Uterus (tissue), 4 donors: ENCODE measurements around the gene NAGPA. TPM values are rescaled to one million over a fixed set of nuclear protein-coding genes. Genes with fewer than 3 reads are reported as not detected.

Experiments used
- DNase-seq, 2 donors: peaks; one replicate each; pipeline ENCODE4 v3.0.0-alpha.2; 2019 to 2020
- H3K27ac ChIP-seq, 2 donors: fragments of 200-600 bp; sonication (generic); 1 replicate in 1 of 2; 2 replicates in 1 of 2; pipeline ENCODE4 v1.5.1; 2016 to 2018
- H3K27me3 ChIP-seq, 2 donors: fragments of 200-600 bp; sonication (generic); one replicate each; pipeline ENCODE4 v1.5.1; 2018 to 2019; ENCODE audit warnings: control low read depth in 1 of 2
- H3K36me3 ChIP-seq, 2 donors: fragments of 200-600 bp; sonication (generic); one replicate each; pipeline ENCODE4 v1.5.1; 2019; ENCODE audit warnings: control low read depth in 1 of 2
- H3K4me1 ChIP-seq, 2 donors: fragments of 200-600 bp; sonication (generic); one replicate each; pipeline ENCODE4 v1.5.1; 2018 to 2019; ENCODE audit warnings: control low read depth in 1 of 2
- H3K4me3 ChIP-seq, 2 donors: fragments of 200-600 bp; sonication (generic); 1 replicate in 1 of 2; 2 replicates in 1 of 2; pipeline ENCODE4 v1.5.1; 2018 to 2019; ENCODE audit warnings: mild to moderate bottlenecking in 1 of 2
- H3K9me3 ChIP-seq, 2 donors: fragments of 200-600 bp; sonication (generic); one replicate each; pipeline ENCODE4 v1.5.1; 2019; ENCODE audit warnings: control low read depth in 1 of 2
- POLR2A ChIP-seq, 2 donors: fragments of 450-650 bp; IDR thresholded peaks; one replicate each; pipeline ENCODE4 v1.6.1; 2016; ENCODE audit warnings: antibody characterized with exemption in 2 of 2, mild to moderate bottlenecking in 1 of 2, moderate library complexity in 1 of 2
- intact Hi-C: fragments of 100-400 bp; cut with DNase I; formaldehyde crosslinking; loops from one replicate; pipeline ENCODE4 v1.15.1; 2023; ENCODE audit warnings: low total_unique reads
- total RNA-seq, 4 donors: library from RNA; depleted of rRNA in 3 of 4; stranded (reverse); fragments of >200 nt in 3 of 4; gene quantifications; one replicate each; pipeline versions ENCODE4 v1.1.0 to v1.2.4, GENCODE V29; 2014 to 2023
- TF ChIP-seq, protein P1 (sequence below), 4 experiments: fragments of 200-600 bp in 2 of 4; fragments of 450-650 bp in 2 of 4; sonication (generic) in 2 of 4; IDR thresholded peaks; one replicate each; pipeline ENCODE4 v1.5.1; 2016 to 2019; ENCODE audit warnings: antibody characterized with exemption in 4 of 4, mild to moderate bottlenecking in 2 of 4, moderate library complexity in 1 of 4
- donor health status: DM: yes; HTN: yes; CAD: no.

NAGPA gene
- total RNA-seq, 4 donors from 2014 or later, result 0.29 to 11.3 (median 8.2) TPM

DNA sequence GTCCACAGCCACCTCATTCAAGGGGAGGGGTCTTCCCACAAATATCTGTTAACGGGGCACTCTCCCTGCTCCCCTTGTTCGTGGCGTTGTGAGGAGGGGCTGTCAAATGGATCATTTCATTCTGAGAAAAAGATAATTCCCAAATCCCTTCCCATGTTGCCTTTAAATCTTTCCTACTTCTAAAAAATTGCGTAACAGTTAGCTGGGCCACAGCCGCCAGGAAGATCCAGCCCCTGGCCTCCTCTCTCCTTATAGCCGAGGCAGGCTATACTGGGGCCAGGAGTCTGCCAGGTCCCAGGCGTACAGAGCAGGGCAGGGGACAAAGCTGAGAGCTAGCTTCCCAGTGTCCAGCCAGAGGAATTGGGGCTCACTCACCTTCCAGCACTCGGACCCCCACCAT, 31.6 kb upstream of the NAGPA start:
- Histone ChIP-seq H3K36me3 (no peaks in the 10 kb centered on the region), H3K27me3 (no peaks in the 10 kb centered on the region), H3K4me3 (no peak overlapping the region), H3K27ac (no peak overlapping the region), H3K9me3 (no peaks in the 10 kb centered on the region), H3K4me1 (no peaks in the 10 kb centered on the region)
- intact Hi-C loops, result no loop called here
- DNase-seq, result no peak
- TF ChIP-seq, protein P1, sequence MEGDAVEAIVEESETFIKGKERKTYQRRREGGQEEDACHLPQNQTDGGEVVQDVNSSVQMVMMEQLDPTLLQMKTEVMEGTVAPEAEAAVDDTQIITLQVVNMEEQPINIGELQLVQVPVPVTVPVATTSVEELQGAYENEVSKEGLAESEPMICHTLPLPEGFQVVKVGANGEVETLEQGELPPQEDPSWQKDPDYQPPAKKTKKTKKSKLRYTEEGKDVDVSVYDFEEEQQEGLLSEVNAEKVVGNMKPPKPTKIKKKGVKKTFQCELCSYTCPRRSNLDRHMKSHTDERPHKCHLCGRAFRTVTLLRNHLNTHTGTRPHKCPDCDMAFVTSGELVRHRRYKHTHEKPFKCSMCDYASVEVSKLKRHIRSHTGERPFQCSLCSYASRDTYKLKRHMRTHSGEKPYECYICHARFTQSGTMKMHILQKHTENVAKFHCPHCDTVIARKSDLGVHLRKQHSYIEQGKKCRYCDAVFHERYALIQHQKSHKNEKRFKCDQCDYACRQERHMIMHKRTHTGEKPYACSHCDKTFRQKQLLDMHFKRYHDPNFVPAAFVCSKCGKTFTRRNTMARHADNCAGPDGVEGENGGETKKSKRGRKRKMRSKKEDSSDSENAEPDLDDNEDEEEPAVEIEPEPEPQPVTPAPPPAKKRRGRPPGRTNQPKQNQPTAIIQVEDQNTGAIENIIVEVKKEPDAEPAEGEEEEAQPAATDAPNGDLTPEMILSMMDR (IDR thresholded peaks at IDR 0.05), result no peak
- no peak for TF ChIP-seq POLR2A (IDR thresholded peaks at IDR 0.05)

DNA sequence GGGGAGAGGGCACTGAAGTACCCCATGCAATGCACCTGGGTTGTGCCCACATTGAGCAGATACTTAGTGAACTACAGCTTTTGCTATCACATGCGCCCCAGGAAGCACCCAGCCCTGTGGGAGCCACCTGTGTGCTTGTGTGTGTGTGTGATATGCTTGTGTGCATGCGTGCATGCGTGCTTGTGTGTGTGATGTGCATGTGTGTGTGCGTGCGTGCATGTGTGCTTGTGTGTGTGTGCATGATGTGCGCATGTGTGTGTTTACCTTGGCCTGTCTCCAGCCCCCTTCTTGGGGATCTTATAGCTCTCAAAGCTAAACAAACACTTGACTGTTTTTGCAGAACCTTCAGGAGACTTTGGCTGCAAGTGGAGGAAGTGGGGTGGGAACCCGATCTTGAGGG, 31.2 kb upstream of the NAGPA start:
- H3K9me3 ChIP-seq, result no peaks in the 10 kb centered on the region
- intact Hi-C loops, result no loop called here
- H3K4me1 ChIP-seq, result no peaks in the 10 kb centered on the region
- no peak overlapping the region for H3K4me3 ChIP-seq
- TF ChIP-seq, protein P1 (IDR thresholded peaks at IDR 0.05), result no peak
- no peak for TF ChIP-seq POLR2A (IDR thresholded peaks at IDR 0.05)
- no peaks in the 10 kb centered on the region for H3K36me3 ChIP-seq
- no peak overlapping the region for H3K27ac ChIP-seq
- no peaks in the 10 kb centered on the region for H3K27me3 ChIP-seq
- DNase-seq, result no peak

DNA sequence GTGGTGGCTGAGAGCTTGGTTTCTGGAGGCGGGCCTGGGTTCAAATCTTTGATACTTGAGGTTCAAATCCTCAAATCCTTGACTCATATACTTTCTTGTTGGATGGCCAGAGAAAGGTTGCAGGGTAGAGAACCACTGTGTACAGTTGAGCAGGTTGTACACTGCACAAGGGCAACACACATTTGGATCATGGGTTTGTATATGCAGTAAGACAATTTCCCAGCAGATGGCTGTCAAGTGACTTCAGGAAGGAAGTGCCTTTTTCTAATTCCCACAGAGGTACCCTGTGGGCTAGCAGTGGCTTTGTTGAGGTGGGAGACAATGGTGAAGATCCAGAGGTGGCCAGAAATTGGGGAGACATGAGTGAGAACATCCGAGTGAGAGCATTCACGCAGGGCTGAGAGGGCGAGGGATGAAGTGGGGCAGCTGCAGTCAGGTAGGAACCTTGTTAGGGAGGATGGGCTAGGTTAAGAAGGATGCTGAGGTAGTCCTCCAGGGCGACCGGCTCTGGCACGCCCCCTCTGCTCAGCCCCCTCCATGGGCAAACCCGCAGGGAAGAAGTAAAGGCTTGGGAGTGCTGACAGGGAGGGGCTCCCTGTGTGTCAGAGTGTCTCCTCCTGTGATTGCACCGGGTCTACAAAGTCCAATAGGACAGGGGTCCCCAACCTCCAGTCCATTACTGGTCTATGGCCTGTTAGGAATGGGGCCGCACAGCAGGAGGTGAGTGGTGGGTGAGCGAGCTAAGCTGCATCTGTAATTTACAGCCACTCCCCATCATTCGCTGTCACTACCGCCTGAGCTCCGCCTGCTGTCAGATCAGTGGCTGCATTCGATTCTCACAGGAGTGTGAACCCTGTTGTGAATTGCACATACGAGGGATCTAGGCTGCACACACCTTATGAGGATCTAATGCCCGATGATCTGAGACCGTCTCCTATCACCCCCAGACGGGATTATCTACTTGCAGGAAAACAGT, 29.3 kb upstream of the NAGPA start:
- no peak for DNase-seq
- TF ChIP-seq, protein P1 (IDR thresholded peaks at IDR 0.05), result no peak
- no peak for TF ChIP-seq POLR2A (IDR thresholded peaks at IDR 0.05)

DNA sequence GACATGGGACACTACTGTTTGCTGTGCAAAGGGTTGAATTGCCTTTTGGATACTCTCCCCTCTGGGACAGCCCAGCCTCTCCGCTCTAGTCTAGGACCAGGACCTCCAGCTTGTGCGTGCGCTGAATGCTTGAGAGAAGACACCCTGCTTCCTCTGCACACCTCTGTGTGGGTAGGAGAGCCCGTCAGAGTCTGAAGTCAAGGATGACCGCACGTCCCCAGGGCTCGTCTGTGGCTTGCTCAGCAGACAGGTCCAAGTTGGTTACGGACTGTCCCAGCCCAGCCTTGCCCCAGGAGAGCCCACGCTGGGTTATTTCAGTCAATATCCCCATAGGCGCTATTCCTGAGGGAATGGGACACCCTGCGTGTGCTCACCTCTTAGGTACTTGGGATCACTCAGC, 28.3 kb upstream of the NAGPA start:
- no peaks in the 10 kb centered on the region for H3K27me3 ChIP-seq
- no peak overlapping the region for H3K27ac ChIP-seq
- H3K4me3 ChIP-seq, result no peak overlapping the region
- TF ChIP-seq, protein P1 (IDR thresholded peaks at IDR 0.05), result no peak
- no peak for TF ChIP-seq POLR2A (IDR thresholded peaks at IDR 0.05)
- no peaks in the 10 kb centered on the region for H3K9me3 ChIP-seq
- no peaks in the 10 kb centered on the region for H3K4me1 ChIP-seq
- DNase-seq, result no peak
- H3K36me3 ChIP-seq, result no peaks in the 10 kb centered on the region
- intact Hi-C loops, result no loop called here

More for the DNA sequence above, 29.3 kb upstream of the NAGPA start:
- no peaks in the 10 kb centered on the region for H3K36me3 ChIP-seq
- intact Hi-C loops, result no loop called here
- H3K9me3 ChIP-seq, result no peaks in the 10 kb centered on the region
- H3K4me3 ChIP-seq, result no peak overlapping the region
- no peaks in the 10 kb centered on the region for H3K27me3 ChIP-seq
- H3K27ac ChIP-seq, result no peak overlapping the region
- no peaks in the 10 kb centered on the region for H3K4me1 ChIP-seq

DNA sequence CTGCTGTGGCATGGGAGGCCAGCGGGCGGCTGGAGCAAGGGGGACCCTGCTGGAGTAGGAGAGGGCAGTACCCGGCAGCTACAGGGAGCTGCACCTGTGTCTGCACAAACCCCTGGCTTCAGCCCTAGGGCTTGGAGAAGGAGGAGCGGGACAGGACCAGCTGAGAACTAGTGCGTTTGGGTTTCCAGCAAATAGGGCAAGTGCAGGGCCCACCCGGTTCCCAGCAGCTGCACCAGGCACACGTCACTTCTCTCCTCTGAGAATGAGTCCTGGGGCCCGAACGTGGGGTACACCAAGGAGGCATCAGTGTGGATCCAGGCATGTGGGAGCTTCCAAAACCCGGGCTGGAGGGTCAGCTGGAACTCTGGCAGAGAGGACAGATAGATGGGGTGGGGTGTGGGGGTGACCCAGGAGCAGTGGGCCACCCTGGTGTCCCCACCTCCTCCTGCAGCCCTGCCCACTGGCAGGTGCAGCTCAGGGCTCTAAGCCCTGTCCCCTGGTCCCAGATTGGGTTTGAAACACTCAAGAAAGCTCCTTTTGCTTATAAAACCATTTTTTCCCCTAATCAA, 26.4 kb upstream of the NAGPA start:
- Histone ChIP-seq H3K27me3 (no peaks in the 10 kb centered on the region), H3K27ac (no peak overlapping the region), H3K9me3 (no peaks in the 10 kb centered on the region), H3K4me1 (no peaks in the 10 kb centered on the region), H3K4me3 (no peak overlapping the region), H3K36me3 (no peaks in the 10 kb centered on the region)
- no peak for TF ChIP-seq POLR2A (IDR thresholded peaks at IDR 0.05)
- TF ChIP-seq, protein P1 (IDR thresholded peaks at IDR 0.05), result no peak
- intact Hi-C loops, result no loop called here
- DNase-seq, result no peak
